ENCODE data around the gene ZBTB18. TPM values are rescaled to one million over a fixed set of nuclear protein-coding genes. Genes with fewer than 3 reads are reported as not detected.

The ZBTB18 gene
- total RNA-seq, result 7.4 and 8.1 TPM in 2 replicates

GRCh38 chr1:244050835-244051444, at the start of gene ZBTB18:
Gene ZBTB18, plus strand, starts transcription at chr1:244051283. Its CDS starts 149 bp downstream, at chr1:244051432.

Other genes with a start within 250 kb of the ZBTB18 start
- gene AKT3, start 201.0 kb upstream of the ZBTB18 start, total RNA-seq, result 25.9 and 43.2 TPM in 2 replicates

All from aortic smooth muscle cell (primary cell).